ENCODE data around the gene ETV6. TPM values are rescaled to one million over a fixed set of nuclear protein-coding genes. Genes with fewer than 3 reads are reported as not detected.
"Not testable (repeated sequence)": the region's sequence is repeated elsewhere in the genome, so short reads cannot be mapped to it uniquely, and the experiment has no call there.

Gene ETV6
- total and polyA plus RNA-seq, 2 experiments from 2014 or later: 9.1 to 11.9 TPM

- Histone ChIP-seq H3K4me1 (ENCODE audit: low read depth) (no peaks in the 10 kb centered on the region), H3K27me3 (no peaks in the 10 kb centered on the region), H3K4me3 (no peak overlapping the region), H3K27ac (no peak overlapping the region), H3K9me3 (ENCODE audit: low read depth) (no peaks in the 10 kb centered on the region), H3K36me3 (no peaks in the 10 kb centered on the region)
- DNase-seq (ENCODE audit: low read depth in 1 of 2, low spot score in 1 of 2): peak in 1 of 2 donors; percentile 27
- TF ChIP-seq CTCF (IDR thresholded peaks at IDR 0.05; ENCODE audit: low read depth, low read length): no peak
Observed at GRCh38 chr12:11906286-11906935, 256.9 kb downstream of the ETV6 start.

- Histone ChIP-seq H3K9me3 (ENCODE audit: low read depth) (no peaks in the 10 kb centered on the region), H3K27me3 (no peaks in the 10 kb centered on the region), H3K36me3 (no peaks in the 10 kb centered on the region), H3K4me3 (no peak overlapping the region), H3K4me1 (ENCODE audit: low read depth) (no peaks in the 10 kb centered on the region), H3K27ac (no peak overlapping the region)
- no peak for DNase-seq (ENCODE audit: low read depth in 1 of 2, low spot score in 1 of 2)
- no peak for TF ChIP-seq CTCF (IDR thresholded peaks at IDR 0.05; ENCODE audit: low read depth, low read length)
Observed at GRCh38 chr12:11907625-11908024, 258.2 kb downstream of the ETV6 start.

GRCh38 chr12:11909406-11909805 lies 259.9 kb downstream of the ETV6 start:
- not testable (repeated sequence) for H3K27ac ChIP-seq

GRCh38 chr12:11916113-11916512 lies 266.6 kb downstream of the ETV6 start:
- H3K4me3 ChIP-seq: no peak overlapping the region
- no peak for DNase-seq (ENCODE audit: low read depth in 1 of 2, low spot score in 1 of 2)
- no peaks in the 10 kb centered on the region for H3K36me3 ChIP-seq
- no peaks in the 10 kb centered on the region for H3K4me1 ChIP-seq (ENCODE audit: low read depth)
- no peak overlapping the region for H3K27ac ChIP-seq
- TF ChIP-seq CTCF (IDR thresholded peaks at IDR 0.05; ENCODE audit: low read depth, low read length): no peak
- H3K9me3 ChIP-seq (ENCODE audit: low read depth): no peaks in the 10 kb centered on the region
- H3K27me3 ChIP-seq: no peaks in the 10 kb centered on the region

More at GRCh38 chr12:11909406-11909805, 259.9 kb downstream of the ETV6 start:
- H3K27me3 ChIP-seq; H3K36me3 ChIP-seq; DNase-seq (ENCODE audit: low read depth in 1 of 2, low spot score in 1 of 2); H3K4me1 ChIP-seq (ENCODE audit: low read depth); H3K4me3 ChIP-seq; H3K9me3 ChIP-seq (ENCODE audit: low read depth): not testable (repeated sequence)

GRCh38 chr12:11916771-11917170 lies 267.3 kb downstream of the ETV6 start:
- Histone ChIP-seq H3K36me3 (no peaks in the 10 kb centered on the region), H3K9me3 (ENCODE audit: low read depth) (no peaks in the 10 kb centered on the region), H3K4me1 (ENCODE audit: low read depth) (no peaks in the 10 kb centered on the region), H3K27ac (no peak overlapping the region), H3K4me3 (no peak overlapping the region), H3K27me3 (no peaks in the 10 kb centered on the region)
- no peak for TF ChIP-seq CTCF (IDR thresholded peaks at IDR 0.05; ENCODE audit: low read depth, low read length)
- no peak for DNase-seq (ENCODE audit: low read depth in 1 of 2, low spot score in 1 of 2)

- DNase-seq (ENCODE audit: low read depth in 1 of 2, low spot score in 1 of 2): no peak
- TF ChIP-seq CTCF (IDR thresholded peaks at IDR 0.05; ENCODE audit: low read depth, low read length): no peak
- Histone ChIP-seq H3K9me3 (ENCODE audit: low read depth) (no peaks in the 10 kb centered on the region), H3K36me3 (no peaks in the 10 kb centered on the region), H3K27me3 (no peaks in the 10 kb centered on the region), H3K4me1 (ENCODE audit: low read depth) (peaks cover 3% of the 10 kb centered on the region), H3K4me3 (no peak overlapping the region), H3K27ac (no peak overlapping the region)
Observed at GRCh38 chr12:11917501-11917900, 268.0 kb downstream of the ETV6 start.

All from cardiac muscle cell (in vitro differentiated cells and primary cell).